ENCODE results near the gene MMD. TPM values are rescaled to one million over a fixed set of nuclear protein-coding genes. Genes with fewer than 3 reads are reported as not detected.

Gene MMD
- total RNA-seq, 1 donor from 2014 or later: 16.0 TPM

- intact Hi-C loops (cut with DNase I): no loop called here
- Histone ChIP-seq H3K9me3 (no peaks in the 10 kb centered on the region), H3K4me3 (no peak overlapping the region), H3K36me3 (no peaks in the 10 kb centered on the region), H3K27ac (no peak overlapping the region), H3K27me3 (no peaks in the 10 kb centered on the region), H3K4me1 (no peaks in the 10 kb centered on the region)
- ATAC-seq (no peak), DNase-seq (no peak)
- TF ChIP-seq CTCF (IDR thresholded peaks at IDR 0.05): no peak
Observed at GRCh38 chr17:55377671-55378275, 43.9 kb downstream of the MMD start.

- Histone ChIP-seq H3K4me3 (no peak overlapping the region), H3K36me3 (no peaks in the 10 kb centered on the region), H3K4me1 (no peaks in the 10 kb centered on the region), H3K9me3 (no peaks in the 10 kb centered on the region), H3K27ac (no peak overlapping the region), H3K27me3 (no peaks in the 10 kb centered on the region)
- intact Hi-C loops (cut with DNase I): no loop called here
- ATAC-seq (no peak), DNase-seq (no peak)
- TF ChIP-seq CTCF (IDR thresholded peaks at IDR 0.05): no peak
Observed at GRCh38 chr17:55368706-55369105, 52.9 kb downstream of the MMD start.

GRCh38 chr17:55366020-55366481 is 55.6 kb downstream of the MMD start:
- no peak overlapping the region for H3K27ac ChIP-seq
- H3K27me3 ChIP-seq: no peaks in the 10 kb centered on the region
- TF ChIP-seq CTCF (IDR thresholded peaks at IDR 0.05): no peak
- intact Hi-C loops (cut with DNase I): no loop called here
- ATAC-seq (no peak), DNase-seq (no peak)
- H3K4me3 ChIP-seq: no peak overlapping the region
- H3K9me3 ChIP-seq: peaks cover 3% of the 10 kb centered on the region
- H3K36me3 ChIP-seq: no peaks in the 10 kb centered on the region
- no peaks in the 10 kb centered on the region for H3K4me1 ChIP-seq

- H3K27me3 ChIP-seq: no peaks in the 10 kb centered on the region
- H3K9me3 ChIP-seq: peaks cover 7% of the 10 kb centered on the region
- H3K36me3 ChIP-seq: no peaks in the 10 kb centered on the region
- no peak overlapping the region for H3K4me3 ChIP-seq
- intact Hi-C loops (cut with DNase I): no loop called here
- no peak for DNase-seq
- no peak for ATAC-seq
- no peak overlapping the region for H3K27ac ChIP-seq
- H3K4me1 ChIP-seq: no peaks in the 10 kb centered on the region
- TF ChIP-seq CTCF (IDR thresholded peaks at IDR 0.05): no peak
Observed at GRCh38 chr17:55363033-55363432, 58.6 kb downstream of the MMD start.

GRCh38 chr17:55360971-55361370 is 60.7 kb downstream of the MMD start:
- Histone ChIP-seq H3K4me1 (no peaks in the 10 kb centered on the region), H3K27me3 (no peaks in the 10 kb centered on the region), H3K9me3 (peaks cover 7% of the 10 kb centered on the region), H3K27ac (no peak overlapping the region), H3K4me3 (no peak overlapping the region), H3K36me3 (no peaks in the 10 kb centered on the region)
- no peak for TF ChIP-seq CTCF (IDR thresholded peaks at IDR 0.05)
- intact Hi-C loops (cut with DNase I): no loop called here
- ATAC-seq (no peak), DNase-seq (no peak)

Data from upper lobe of right lung (tissue), 1 donor.